ENCODE measurements around the gene ACP7. TPM values are rescaled to one million over a fixed set of nuclear protein-coding genes. Genes with fewer than 3 reads are reported as not detected.

The ACP7 gene
- total and polyA plus RNA-seq, 9 of the 15 experiments (the other 6 are each of a cell fraction or from before 2014, with no cell fraction given), result not detected

DNA sequence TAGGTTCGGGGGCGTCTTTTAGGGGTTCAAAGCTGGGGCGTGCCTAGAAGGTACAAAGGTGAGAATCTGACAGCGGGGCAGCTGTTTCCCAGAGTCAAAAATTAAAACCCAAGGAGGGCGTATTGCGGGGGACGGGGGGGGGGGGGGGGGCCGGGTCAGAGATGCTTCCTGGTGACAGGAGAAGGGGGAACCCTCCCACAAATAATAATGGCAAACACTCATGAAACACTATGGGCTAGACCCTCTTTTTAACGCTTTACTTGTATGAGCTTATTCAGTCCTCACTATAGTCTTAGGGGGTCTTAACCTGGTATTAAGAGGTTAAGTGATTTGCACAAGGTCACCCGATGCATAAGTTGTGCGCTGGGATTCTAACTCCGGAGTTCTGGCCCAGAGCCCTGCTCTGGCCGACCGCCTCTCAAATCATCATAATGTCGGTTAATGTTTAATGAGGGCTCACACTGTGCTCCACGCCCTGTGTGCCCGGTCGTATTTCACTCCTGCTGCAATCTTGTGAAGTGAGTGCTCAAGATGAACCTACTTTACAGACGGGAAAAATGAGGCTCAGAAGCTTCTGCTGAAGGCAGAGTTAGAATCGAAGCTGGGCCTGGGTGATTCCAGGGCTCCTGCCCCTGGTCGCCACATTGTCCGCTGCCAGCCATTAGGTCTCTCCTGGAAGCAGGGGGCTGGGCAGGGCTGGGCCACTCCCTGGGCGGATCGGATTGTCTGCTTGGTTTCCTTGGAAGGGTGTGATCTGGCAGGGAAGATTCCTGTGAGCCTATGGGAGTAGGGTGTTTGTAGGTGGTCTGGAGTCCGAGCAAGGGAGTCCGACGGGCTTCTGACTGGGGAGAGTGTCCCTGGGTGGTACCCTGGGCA is 42.4 kb downstream of the ACP7 start:
- CTCF ChIA-PET (ENCODE audit: low intra/inter-chr PET ratio), result no interaction called here
- no peak for TF ChIP-seq RBM14 (IDR thresholded peaks at IDR 0.05; ENCODE audit: borderline replicate concordance, insufficient read depth, low read depth, low read length)
- TF ChIP-seq KDM1A (IDR thresholded peaks at IDR 0.05), result 0 out of 4 replicates have a peak, but pooled peaks of 1 of the 2 experiments have one; percentile 27
- no peak for TF ChIP-seq ZNF274 (IDR thresholded peaks at IDR 0.05; ENCODE audit: borderline replicate concordance, low read depth, low read length)
- peak; percentile 69 for TF ChIP-seq RBM25 (IDR thresholded peaks at IDR 0.05; ENCODE audit: low read depth, low read length, severe bottlenecking)
- peak; percentile 77 for TF ChIP-seq BCOR (IDR thresholded peaks at IDR 0.05)
- no peak for TF ChIP-seq ZNF589 (CRISPR knock-in tag; IDR thresholded peaks at IDR 0.05; ENCODE audit: low read depth)
- no peak for TF ChIP-seq CEBPB (tag; IDR thresholded peaks at IDR 0.05)
- 35% methylated on average over 25 of the region's 27 CpGs for WGBS (ENCODE audit: insufficient coverage, low coverage, missing lambda C conversion rate)

More for the DNA sequence above, 42.4 kb downstream of the ACP7 start:
- ATAC-seq (no peak), FAIRE-seq (peak; percentile 42), DNase-seq (ENCODE audit: extremely low read depth in 1 of 4, low spot score in 3 of 4) (no peak)
- no peaks in the 10 kb centered on the region for H3K9me3 ChIP-seq (replicated peaks; ENCODE audit: control insufficient read depth, insufficient read depth, low read depth, low read length)
- H3K36me3 ChIP-seq (ENCODE audit: control insufficient read depth, insufficient read depth, low read length), result peaks cover 3% of the 10 kb centered on the region; the same call in 1 of the 3 replicates
- H4K20me1 ChIP-seq (replicated peaks; ENCODE audit: control insufficient read depth, insufficient read depth, low read length), result peaks cover 28% of the 10 kb centered on the region
- peak overlapping the region; percentile 77 for H3K4me2 ChIP-seq (ENCODE audit: insufficient read depth, low read length)
- peak overlapping the region; percentile 91; the same call in 1 of the 2 replicates for H2AFZ ChIP-seq (ENCODE audit: low read depth, low read length)
- intact Hi-C loops (cut with micrococcal nuclease), result no loop called here
- H3K4me1 ChIP-seq (replicated peaks in 1 of 2; ENCODE audit: control insufficient read depth in 2 of 2, insufficient read depth in 2 of 2, low read length in 2 of 2), result peaks cover 3 to 38% of the 10 kb centered on the region in 2 experiments; a peak in 3 of 5 replicates
- H3K9ac ChIP-seq (ENCODE audit: insufficient read depth in 1 of 2, low read depth in 2 of 2, low read length in 2 of 2), result peak overlapping the region; percentile 71 to 93
- peak overlapping the region; percentile 79 for H3K4me3 ChIP-seq
- POLR2A ChIA-PET, result interaction anchor here (1.0 to 1.1 kb wide), 3 partner anchors 13 to 202 kb away, joined by 3 read pairs; no protein-coding TSS in a partner anchor
- BruUV-seq (replicated peaks), result TSS peak; percentile 57
- in situ Hi-C loops (cut with MboI), result no loop called here
- H3K27ac ChIP-seq (ENCODE audit: extremely low read depth, low read depth, low read length), result peak overlapping the region; percentile 76; the same call in 2 of the 3 replicates
- peaks cover 14% of the 10 kb centered on the region for H3K9me1 ChIP-seq (ENCODE audit: control insufficient read depth, insufficient read depth, low read length)
- H3K79me2 ChIP-seq (ENCODE audit: control insufficient read depth, insufficient read depth, low read length), result peaks cover 52% of the 10 kb centered on the region
- no peaks in the 10 kb centered on the region for H3K27me3 ChIP-seq (ENCODE audit: control insufficient read depth in 2 of 2, insufficient read depth in 2 of 2, low read length in 2 of 2)

Measured in K562 (cell line).